ENCODE measurements around the gene BPTF. TPM values are rescaled to one million over a fixed set of nuclear protein-coding genes. Genes with fewer than 3 reads are reported as not detected.
"Not testable (repeated sequence)": the region's sequence is repeated elsewhere in the genome, so short reads cannot be mapped to it uniquely, and the experiment has no call there.

BPTF gene
- total RNA-seq, 1 donor from 2014 or later, result 76.6 TPM

DNA sequence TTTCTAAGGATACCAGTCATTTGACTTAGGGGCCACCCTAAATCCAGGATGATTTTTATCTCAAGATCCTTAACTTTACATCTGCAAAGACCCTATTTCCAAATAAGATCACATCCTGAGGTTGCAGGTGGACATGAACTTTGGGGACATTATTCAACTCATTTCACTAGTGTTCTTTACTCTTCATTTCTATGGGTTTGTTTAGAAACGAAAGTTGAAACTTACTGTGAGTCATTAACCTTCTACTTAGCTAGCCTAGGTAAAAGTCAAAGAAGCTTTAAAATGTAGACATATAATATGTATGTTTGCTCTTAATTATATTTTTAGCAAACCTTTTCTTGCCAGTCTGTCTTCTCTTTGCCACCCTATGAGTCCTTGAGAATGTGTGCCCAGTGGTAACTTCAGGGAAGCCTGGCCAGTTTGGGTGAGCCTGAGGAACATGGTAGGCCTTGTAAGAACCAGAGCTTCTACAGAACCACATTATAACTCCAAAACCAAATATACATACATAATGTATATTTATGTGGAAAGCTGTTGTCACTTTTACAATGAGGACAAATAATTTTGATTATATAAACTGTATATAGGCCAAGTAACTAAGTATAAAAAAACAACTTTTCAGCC lies 38.4 kb downstream of the BPTF start:
- Mint-ChIP-seq H3K9me3 (no peaks in the 10 kb centered on the region), H3K36me3 (ENCODE audit: low read depth) (peaks cover 17% of the 10 kb centered on the region), H3K27ac (peak overlapping the region; percentile 96), H3K27me3 (ENCODE audit: insufficient read depth) (no peaks in the 10 kb centered on the region), H3K4me3 (no peak overlapping the region), H3K4me1 (ENCODE audit: low read depth) (peaks cover 45% of the 10 kb centered on the region)
- no peak for DNase-seq (ENCODE audit: low spot score)
- intact Hi-C loops (cut with micrococcal nuclease), result no loop called here

- no peak overlapping the region for H3K4me3 Mint-ChIP-seq
- H3K4me1 Mint-ChIP-seq (ENCODE audit: low read depth), result peaks cover 44% of the 10 kb centered on the region
- H3K36me3 Mint-ChIP-seq (ENCODE audit: low read depth), result peaks cover 21% of the 10 kb centered on the region
- intact Hi-C loops (cut with micrococcal nuclease), result loop anchor here (5.0 kb wide), 1 partner anchor 38 kb away; the partner anchor contains the start of gene BPTF
- no peak overlapping the region for H3K27ac Mint-ChIP-seq
- no peaks in the 10 kb centered on the region for H3K27me3 Mint-ChIP-seq (ENCODE audit: insufficient read depth)
- no peak for DNase-seq (ENCODE audit: low spot score)
- no peaks in the 10 kb centered on the region for H3K9me3 Mint-ChIP-seq
Observed at GRCh38 chr17:67865438-67865837, 40.1 kb downstream of the BPTF start.

GRCh38 chr17:67867591-67867990 lies 42.3 kb downstream of the BPTF start:
- H3K9me3 Mint-ChIP-seq, result no peaks in the 10 kb centered on the region
- peak overlapping the region; percentile 18 for H3K27ac Mint-ChIP-seq
- intact Hi-C loops (cut with micrococcal nuclease), result loop anchor here (5.0 kb wide), 1 partner anchor 40 kb away; the partner anchor contains the start of gene BPTF

DNA sequence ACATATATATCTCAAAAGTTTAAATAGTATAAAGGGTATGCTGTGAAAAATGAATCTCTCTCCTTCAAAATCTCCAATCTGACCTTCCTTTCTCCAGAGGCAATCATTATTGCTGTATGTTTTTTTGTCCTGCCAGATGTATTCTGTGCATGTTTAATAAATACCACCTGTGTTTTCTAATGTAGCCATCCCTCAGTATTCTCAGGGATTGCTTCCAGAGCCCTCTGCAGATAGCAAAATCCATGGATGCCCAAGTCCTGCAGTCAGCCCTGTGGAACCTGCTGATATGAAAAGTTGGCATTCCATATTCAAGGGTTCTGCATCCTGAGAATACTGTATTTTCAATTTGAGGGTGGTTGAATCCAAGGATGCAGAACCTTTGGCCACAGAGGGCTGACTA lies 42.9 kb downstream of the BPTF start:
- intact Hi-C loops (cut with micrococcal nuclease), result loop anchor here (5.0 kb wide), 1 partner anchor 41 kb away; the partner anchor contains the start of gene BPTF
- Mint-ChIP-seq H3K27me3 (ENCODE audit: insufficient read depth) (no peaks in the 10 kb centered on the region), H3K4me1 (ENCODE audit: low read depth) (peaks cover 23% of the 10 kb centered on the region), H3K9me3 (no peaks in the 10 kb centered on the region), H3K4me3 (no peak overlapping the region), H3K27ac (no peak overlapping the region), H3K36me3 (ENCODE audit: low read depth) (peaks cover 19% of the 10 kb centered on the region)
- DNase-seq (ENCODE audit: low spot score), result no peak

More at GRCh38 chr17:67867591-67867990, 42.3 kb downstream of the BPTF start:
- Mint-ChIP-seq H3K27me3 (ENCODE audit: insufficient read depth) (no peaks in the 10 kb centered on the region), H3K36me3 (ENCODE audit: low read depth) (peaks cover 21% of the 10 kb centered on the region), H3K4me3 (no peak overlapping the region), H3K4me1 (ENCODE audit: low read depth) (peaks cover 29% of the 10 kb centered on the region)
- DNase-seq (ENCODE audit: low spot score), result no peak

GRCh38 chr17:67879662-67880061 lies 54.4 kb downstream of the BPTF start:
- Mint-ChIP-seq H3K9me3 (no peaks in the 10 kb centered on the region), H3K27me3 (ENCODE audit: insufficient read depth) (no peaks in the 10 kb centered on the region), H3K4me3 (no peak overlapping the region), H3K27ac (no peak overlapping the region), H3K4me1 (ENCODE audit: low read depth) (peaks cover 6% of the 10 kb centered on the region), H3K36me3 (ENCODE audit: low read depth) (peaks cover 17% of the 10 kb centered on the region)
- DNase-seq (ENCODE audit: low spot score), result no peak
- intact Hi-C loops (cut with micrococcal nuclease), result no loop called here

DNA sequence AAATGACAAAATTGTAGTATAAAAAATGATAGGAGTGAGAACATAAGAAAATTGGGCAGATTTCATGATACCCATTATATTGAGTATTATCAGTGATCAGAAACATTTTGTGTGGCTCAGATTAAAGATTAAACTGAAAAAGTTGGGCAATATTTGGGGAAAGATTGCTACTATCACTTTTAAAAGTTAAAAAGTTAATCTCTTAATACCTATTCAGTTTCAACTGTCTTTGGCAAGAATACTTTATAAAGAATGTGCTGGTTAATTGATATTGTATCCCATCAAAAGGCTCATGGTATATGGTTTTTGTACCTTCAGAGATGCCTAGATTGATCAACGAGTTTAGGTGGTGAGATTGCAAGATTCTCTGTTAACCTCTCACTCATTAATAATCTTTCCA lies 55.8 kb downstream of the BPTF start:
- H3K36me3 Mint-ChIP-seq (ENCODE audit: low read depth), result peaks cover 20% of the 10 kb centered on the region
- no peak overlapping the region for H3K27ac Mint-ChIP-seq

GRCh38 chr17:67884741-67885140 lies 59.4 kb downstream of the BPTF start:
- Mint-ChIP-seq H3K27ac (no peak overlapping the region), H3K4me3 (no peak overlapping the region), H3K9me3 (no peaks in the 10 kb centered on the region), H3K4me1 (ENCODE audit: low read depth) (no peaks in the 10 kb centered on the region), H3K36me3 (ENCODE audit: low read depth) (peaks cover 14% of the 10 kb centered on the region), H3K27me3 (ENCODE audit: insufficient read depth) (no peaks in the 10 kb centered on the region)
- intact Hi-C loops (cut with micrococcal nuclease), result no loop called here
- no peak for DNase-seq (ENCODE audit: low spot score)

More for the DNA sequence above, 55.8 kb downstream of the BPTF start:
- DNase-seq (ENCODE audit: low spot score), result no peak
- Mint-ChIP-seq H3K9me3 (no peaks in the 10 kb centered on the region), H3K4me3 (no peak overlapping the region), H3K4me1 (ENCODE audit: low read depth) (peaks cover 6% of the 10 kb centered on the region), H3K27me3 (ENCODE audit: insufficient read depth) (no peaks in the 10 kb centered on the region)
- intact Hi-C loops (cut with micrococcal nuclease), result no loop called here

GRCh38 chr17:67891481-67892119 lies 66.3 kb downstream of the BPTF start:
- no peak for DNase-seq (ENCODE audit: low spot score)
- Mint-ChIP-seq H3K4me3 (no peak overlapping the region), H3K36me3 (ENCODE audit: low read depth) (peaks cover 34% of the 10 kb centered on the region), H3K9me3 (no peaks in the 10 kb centered on the region), H3K4me1 (ENCODE audit: low read depth) (no peaks in the 10 kb centered on the region), H3K27me3 (ENCODE audit: insufficient read depth) (no peaks in the 10 kb centered on the region), H3K27ac (no peak overlapping the region)
- intact Hi-C loops (cut with micrococcal nuclease), result no loop called here

- no peaks in the 10 kb centered on the region for H3K9me3 Mint-ChIP-seq
- no peak overlapping the region for H3K27ac Mint-ChIP-seq
- intact Hi-C loops (cut with micrococcal nuclease), result no loop called here
- no peaks in the 10 kb centered on the region for H3K27me3 Mint-ChIP-seq (ENCODE audit: insufficient read depth)
- no peak overlapping the region for H3K4me3 Mint-ChIP-seq
- no peak for DNase-seq (ENCODE audit: low spot score)
- no peaks in the 10 kb centered on the region for H3K4me1 Mint-ChIP-seq (ENCODE audit: low read depth)
- peaks cover 27% of the 10 kb centered on the region for H3K36me3 Mint-ChIP-seq (ENCODE audit: low read depth)
Observed at GRCh38 chr17:67902511-67903231, 77.4 kb downstream of the BPTF start.

- H3K27ac Mint-ChIP-seq; H3K4me3 Mint-ChIP-seq; H3K4me1 Mint-ChIP-seq (ENCODE audit: low read depth); H3K9me3 Mint-ChIP-seq; H3K27me3 Mint-ChIP-seq (ENCODE audit: insufficient read depth); DNase-seq (ENCODE audit: low spot score); intact Hi-C loops (cut with micrococcal nuclease): not testable (repeated sequence)
- peaks cover 32% of the 10 kb centered on the region for H3K36me3 Mint-ChIP-seq (ENCODE audit: low read depth)
Observed at GRCh38 chr17:67905298-67905697, 80.0 kb downstream of the BPTF start.

- intact Hi-C loops (cut with micrococcal nuclease); H3K27ac Mint-ChIP-seq; H3K27me3 Mint-ChIP-seq (ENCODE audit: insufficient read depth); DNase-seq (ENCODE audit: low spot score); H3K9me3 Mint-ChIP-seq; H3K4me3 Mint-ChIP-seq: not testable (repeated sequence)
- Mint-ChIP-seq H3K36me3 (ENCODE audit: low read depth) (peaks cover 37% of the 10 kb centered on the region), H3K4me1 (ENCODE audit: low read depth) (peaks cover 17% of the 10 kb centered on the region)
Observed at GRCh38 chr17:67910117-67910803, 85.0 kb downstream of the BPTF start.

- peaks cover 39% of the 10 kb centered on the region for H3K36me3 Mint-ChIP-seq (ENCODE audit: low read depth)
- H3K4me3 Mint-ChIP-seq, result no peak overlapping the region
Observed at GRCh38 chr17:67911059-67911782, 85.9 kb downstream of the BPTF start.

More at GRCh38 chr17:67911059-67911782, 85.9 kb downstream of the BPTF start:
- intact Hi-C loops (cut with micrococcal nuclease), result no loop called here
- no peak for DNase-seq (ENCODE audit: low spot score)
- no peaks in the 10 kb centered on the region for H3K27me3 Mint-ChIP-seq (ENCODE audit: insufficient read depth)
- peaks cover 17% of the 10 kb centered on the region for H3K4me1 Mint-ChIP-seq (ENCODE audit: low read depth)
- no peaks in the 10 kb centered on the region for H3K9me3 Mint-ChIP-seq
- H3K27ac Mint-ChIP-seq, result peak overlapping the region; percentile 69

All from activated T-helper 1 cell treated with anti-CD3 and anti-CD28 coated beads, Interleukin-12 subunit alpha, Interleukin-12 subunit beta, Interleukin-2, Interleukin-4 antibody, amounts not matched to agents 30 ng/mL and 10 ng/mL and 1 ng/mL, durations not matched to agents 14 hours and 24 hours and 36 hours (primary cell).